Measurements from ENCODE around the gene DLG2.
"Not testable (repeated sequence)": the region's sequence is repeated elsewhere in the genome, so short reads cannot be mapped to it uniquely, and the experiment has no call there.

DLG2 gene

GRCh38 chr11:85095239-85095638, 531.9 kb downstream of the DLG2 start:
- no peak for DNase-seq

DNA sequence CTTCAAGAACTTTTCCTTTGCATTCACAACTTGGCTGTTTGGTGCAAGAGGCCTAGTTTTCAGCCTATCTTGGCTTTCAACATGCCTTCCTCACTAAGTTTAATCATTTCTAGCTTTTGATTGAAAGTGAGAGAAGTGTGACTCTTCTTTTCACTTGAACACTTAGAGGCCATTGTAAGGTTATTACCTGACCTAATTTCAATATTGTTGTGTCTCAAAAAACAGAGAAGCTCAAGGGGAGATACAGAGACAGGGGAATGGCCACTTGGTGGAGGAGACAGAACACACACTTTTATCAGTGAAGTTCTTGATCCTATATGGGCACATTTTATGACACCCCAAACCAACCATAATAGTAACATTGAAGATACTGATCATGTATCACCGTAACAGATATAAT, 532.3 kb downstream of the DLG2 start:
- no peak for DNase-seq

- DNase-seq, result no peak
Observed at GRCh38 chr11:85089654-85090053, 537.5 kb downstream of the DLG2 start.

DNA sequence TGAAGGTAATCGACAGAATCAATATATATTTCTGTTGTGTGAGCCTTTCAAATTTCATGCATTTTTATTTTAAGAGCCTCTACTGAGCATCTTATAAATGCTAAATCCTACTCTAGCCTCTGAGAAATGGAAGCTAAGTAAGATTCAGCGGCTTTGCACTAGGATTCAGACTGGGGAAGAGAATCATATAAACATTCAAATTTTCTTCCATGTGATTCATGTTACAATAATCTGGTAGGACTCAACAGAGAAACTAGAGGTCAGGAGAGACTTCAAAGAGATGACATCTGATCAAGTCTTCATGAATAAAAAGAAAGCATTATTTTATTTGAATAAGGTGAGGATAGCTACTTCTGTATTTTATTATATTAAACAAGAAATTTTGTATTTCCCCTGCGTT, 538.9 kb downstream of the DLG2 start:
- no peak for DNase-seq

- DNase-seq, result no peak
Observed at GRCh38 chr11:85086504-85087284, 540.5 kb downstream of the DLG2 start.

DNA sequence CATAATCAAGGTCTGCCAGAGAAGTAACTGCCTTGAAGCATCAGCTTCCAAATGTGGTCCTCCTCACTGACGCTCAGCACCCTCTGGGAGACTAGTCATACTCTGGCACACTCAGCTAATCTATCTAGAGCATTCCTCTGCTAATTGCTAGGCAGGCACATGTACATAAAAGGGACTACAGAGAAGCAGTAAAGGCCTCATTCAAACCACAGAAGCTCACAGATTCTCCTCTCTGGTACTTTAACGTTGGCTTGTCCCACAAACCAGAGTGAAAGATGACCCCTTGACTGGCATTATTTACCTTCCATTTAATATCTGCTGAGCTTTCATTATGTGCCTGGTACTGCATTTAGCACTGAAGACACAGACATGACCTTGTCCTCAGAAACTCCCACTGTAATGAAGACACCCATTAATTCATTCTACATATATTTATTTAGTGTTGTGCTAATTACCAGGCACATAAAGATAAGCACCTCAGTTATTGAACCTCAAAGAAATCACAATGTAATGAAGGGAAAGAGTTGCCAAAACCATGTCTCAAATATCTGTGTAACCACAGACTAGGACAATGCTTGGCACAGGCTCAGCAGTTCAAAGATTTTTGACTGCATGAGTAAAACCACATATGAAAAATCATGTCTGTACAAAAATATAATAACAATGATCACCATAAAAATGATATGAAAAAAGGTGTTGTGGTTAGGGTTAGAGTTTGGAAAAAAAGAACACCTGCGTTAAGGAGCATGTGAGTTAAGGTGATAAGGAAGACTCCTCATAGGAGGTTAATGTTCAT, 550.4 kb downstream of the DLG2 start:
- no peak for DNase-seq

DNA sequence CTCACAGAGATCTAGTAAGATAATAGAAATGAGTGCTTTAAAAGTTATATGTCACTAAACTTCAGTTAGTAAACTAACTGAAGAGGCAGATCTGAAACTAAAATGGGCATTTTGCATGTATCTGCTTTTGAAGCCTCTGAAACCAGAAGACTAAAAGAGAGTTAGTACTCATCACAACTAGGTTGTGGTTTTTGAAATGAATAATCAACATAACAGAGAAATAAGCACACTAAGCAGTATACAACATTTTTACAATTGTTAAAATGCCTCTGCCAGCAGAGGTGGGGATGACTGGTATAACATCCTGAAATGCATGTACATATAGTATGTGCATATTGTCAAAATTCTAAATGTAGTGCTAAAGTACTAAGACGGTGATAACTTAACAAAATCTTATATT, 564.5 kb downstream of the DLG2 start:
- DNase-seq, result no peak

DNA sequence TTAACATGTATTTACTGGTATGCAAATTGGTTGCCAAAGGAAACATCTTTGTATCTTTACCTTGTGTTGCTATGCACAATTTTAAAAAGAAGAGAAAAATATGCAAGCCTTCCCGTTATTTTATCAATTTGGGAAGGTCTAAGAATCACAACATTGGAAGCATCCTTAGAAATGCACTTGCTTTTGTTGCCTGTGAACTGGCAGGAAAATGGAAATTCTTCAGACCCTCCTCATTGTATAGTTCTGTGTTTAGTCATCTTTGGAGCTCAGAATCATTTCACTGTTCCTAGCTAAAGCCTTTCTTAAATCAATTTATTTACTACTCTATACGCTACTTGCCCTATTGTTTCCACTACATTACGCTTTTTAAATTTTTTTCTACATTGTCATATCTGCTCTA, 574.5 kb downstream of the DLG2 start:
- no peak for DNase-seq

- no peak for DNase-seq
Observed at GRCh38 chr11:85048801-85049200, 578.3 kb downstream of the DLG2 start.

- no peak for DNase-seq
Observed at GRCh38 chr11:85045716-85046115, 581.4 kb downstream of the DLG2 start.

- DNase-seq, result no peak
Observed at GRCh38 chr11:85044911-85045310, 582.2 kb downstream of the DLG2 start.

DNA sequence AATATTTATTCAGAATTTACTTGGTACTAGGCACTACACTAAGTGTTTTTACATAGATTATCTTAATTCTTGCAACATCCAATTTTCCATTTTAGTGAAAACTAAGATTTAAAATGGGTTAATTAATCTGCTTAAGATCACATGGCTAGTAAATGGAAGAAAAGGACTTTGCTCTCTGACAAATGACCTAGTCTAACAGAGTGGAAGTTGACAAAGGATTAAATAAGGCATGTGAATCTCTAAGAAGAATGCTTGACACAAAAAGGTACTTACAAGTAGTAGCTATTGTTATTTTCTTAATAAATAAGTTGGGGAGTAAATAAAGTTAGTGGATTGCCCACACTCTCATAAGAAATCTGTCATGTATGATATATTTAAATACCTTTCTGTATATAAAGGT, 584.8 kb downstream of the DLG2 start:
- DNase-seq, result no peak

- no peak for DNase-seq
Observed at GRCh38 chr11:85040166-85040565, 587.0 kb downstream of the DLG2 start.

- no peak for DNase-seq
Observed at GRCh38 chr11:85029964-85030363, 597.2 kb downstream of the DLG2 start.

- DNase-seq, result no peak
Observed at GRCh38 chr11:85028329-85029101, 598.6 kb downstream of the DLG2 start.

DNA sequence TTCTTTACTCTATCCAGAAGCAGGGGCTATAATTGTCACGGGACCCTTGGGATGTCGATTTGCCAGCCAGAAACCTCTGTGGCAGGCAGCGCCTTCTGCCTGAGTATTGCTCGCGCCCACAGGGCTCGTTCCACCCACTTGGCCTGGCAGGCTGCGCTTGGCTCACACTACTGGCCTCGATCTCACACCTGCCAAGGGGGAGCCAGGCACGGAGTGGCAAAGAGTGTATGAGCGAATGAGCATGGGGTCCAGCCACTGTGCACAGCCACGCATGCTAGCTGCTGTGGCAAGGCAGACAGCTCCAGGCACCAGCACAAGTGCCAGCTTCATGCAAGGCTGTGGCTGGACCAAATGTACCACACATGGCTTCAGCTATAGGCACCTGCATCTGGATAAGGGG, 599.8 kb downstream of the DLG2 start:
- DNase-seq, result no peak

GRCh38 chr11:85021058-85021457, 606.1 kb downstream of the DLG2 start:
- no peak for DNase-seq

- DNase-seq, result no peak
Observed at GRCh38 chr11:84993386-84993785, 633.8 kb downstream of the DLG2 start.

DNA sequence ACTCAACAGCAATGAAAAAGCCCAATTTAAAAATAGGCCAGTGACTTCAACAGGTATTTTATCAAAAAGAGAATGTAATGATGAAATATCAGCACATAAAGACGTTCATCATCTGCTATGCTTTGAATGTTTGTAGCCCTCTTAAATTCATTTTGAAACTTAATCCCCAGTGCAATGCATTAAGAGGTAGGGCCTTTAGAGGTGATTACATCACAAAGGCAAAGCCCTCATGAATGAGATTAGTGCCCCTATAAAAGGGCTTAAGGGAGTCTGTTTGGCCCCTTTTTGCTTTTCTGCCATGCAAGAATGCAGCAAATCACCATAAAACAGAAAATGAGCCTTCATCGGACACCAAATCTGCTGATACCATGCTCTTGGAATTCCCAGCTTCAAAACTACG, 637.0 kb downstream of the DLG2 start:
- DNase-seq, result no peak

- DNase-seq, result not testable (repeated sequence)
Observed at GRCh38 chr11:84987686-84988187, 639.4 kb downstream of the DLG2 start.

DNA sequence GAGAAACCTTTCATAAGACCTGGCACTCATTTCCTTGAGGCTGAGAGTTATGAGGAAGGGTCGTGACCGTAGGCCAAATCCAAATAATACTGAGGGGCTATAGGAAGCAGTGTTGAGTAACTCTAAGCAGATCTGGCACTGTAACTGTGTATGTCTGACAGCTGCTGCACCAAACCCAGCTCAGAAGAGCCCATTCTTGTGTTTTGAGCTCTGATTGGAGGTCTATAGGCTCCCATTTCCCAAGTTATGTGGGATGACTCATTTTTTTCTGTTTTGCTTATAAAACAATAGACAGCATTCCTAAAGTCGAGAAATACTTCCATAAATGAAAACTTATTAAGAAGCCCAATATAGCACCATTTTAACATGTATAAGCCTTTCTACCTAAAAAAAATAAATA, 645.8 kb downstream of the DLG2 start:
- no peak for DNase-seq

DNA sequence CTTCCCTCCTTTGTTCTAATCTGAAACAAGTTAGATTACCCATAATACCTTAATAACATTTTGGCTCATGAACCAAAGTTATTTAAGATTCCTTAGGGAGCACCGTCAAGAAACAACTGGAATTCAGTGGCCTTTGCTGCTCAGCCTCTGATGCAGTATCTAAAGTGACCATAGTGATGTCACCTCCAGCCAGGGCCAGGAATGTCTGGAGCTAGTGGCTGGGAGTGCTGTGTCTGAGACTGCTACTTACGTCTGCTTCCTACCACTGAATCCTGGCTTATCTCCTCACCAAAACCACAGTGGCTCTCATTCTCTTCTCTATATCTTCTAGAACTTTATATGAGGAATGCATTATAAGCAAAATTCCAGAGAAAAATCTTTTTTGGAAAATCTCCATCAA, 658.0 kb downstream of the DLG2 start:
- DNase-seq, result no peak

- no peak for DNase-seq
Observed at GRCh38 chr11:84965484-84965883, 661.7 kb downstream of the DLG2 start.

All from CD4-positive, alpha-beta T cell treated with Interleukin-4 for 1 hour (primary cell).